ENCODE data around the gene ANKRD55. TPM values are rescaled to one million over a fixed set of nuclear protein-coding genes. Genes with fewer than 3 reads are reported as not detected.

The ANKRD55 gene
- total and polyA plus RNA-seq, 9 of the 15 experiments (the other 6 are each of a cell fraction or from before 2014, with no cell fraction given): 3.4 to 10.6 (median 6.5) TPM

- H3K36me3 ChIP-seq (ENCODE audit: control insufficient read depth, insufficient read depth, low read length): no peaks in the 10 kb centered on the region
- intact Hi-C loops (cut with micrococcal nuclease): loop anchor here (10.0 kb wide), 2 partner anchors 141 to 1001 kb away; no protein-coding TSS in a partner anchor
- DNase-seq (ENCODE audit: extremely low read depth in 1 of 4, low spot score in 3 of 4) (no peak), FAIRE-seq (no peak), ATAC-seq (no peak)
- no peaks in the 10 kb centered on the region for H3K79me2 ChIP-seq (ENCODE audit: control insufficient read depth, insufficient read depth, low read length)
- in situ Hi-C loops (cut with MboI): loop anchor here (5.0 kb wide), 1 partner anchor 564 kb away; no protein-coding TSS in a partner anchor
- no TSS peak for BruUV-seq (replicated peaks)
- H3K27me3 ChIP-seq (ENCODE audit: control insufficient read depth in 2 of 2, insufficient read depth in 2 of 2, low read length in 2 of 2): no peaks in the 10 kb centered on the region
- H2AFZ ChIP-seq (ENCODE audit: low read depth, low read length): no peak overlapping the region
- no peak overlapping the region for H3K27ac ChIP-seq (ENCODE audit: extremely low read depth, low read depth, low read length)
- H4K20me1 ChIP-seq (replicated peaks; ENCODE audit: control insufficient read depth, insufficient read depth, low read length): no peaks in the 10 kb centered on the region
- ChIA-PET POLR2A (interaction anchor here (0.6 to 0.7 kb wide), 2 partner anchors 71 to 432 kb away, joined by 3 to 4 read pairs; no protein-coding TSS in a partner anchor), CTCF (ENCODE audit: low intra/inter-chr PET ratio) (no interaction called here)
- no peak overlapping the region for H3K4me3 ChIP-seq
- 42% methylated on average over 4 of the region's 4 CpGs for WGBS (ENCODE audit: insufficient coverage, low coverage, missing lambda C conversion rate)
- H3K4me1 ChIP-seq (replicated peaks in 1 of 2; ENCODE audit: control insufficient read depth in 2 of 2, insufficient read depth in 2 of 2, low read length in 2 of 2): 0 out of 5 replicates have a peak, but pooled peaks cover 0 to 3% of the 10 kb centered on the region in 2 experiments
- TF ChIP-seq ZNF766 (CRISPR knock-in tag; conservative IDR thresholded peaks at IDR 0.05): no peak
- TF ChIP-seq ZNF384 (IDR thresholded peaks at IDR 0.05; ENCODE audit: low read depth, low read length): no peak
- H3K9me3 ChIP-seq (replicated peaks; ENCODE audit: control insufficient read depth, insufficient read depth, low read depth, low read length): no peaks in the 10 kb centered on the region
- H3K9ac ChIP-seq (ENCODE audit: insufficient read depth in 1 of 2, low read depth in 2 of 2, low read length in 2 of 2): no peak overlapping the region
- H3K4me2 ChIP-seq (ENCODE audit: insufficient read depth, low read length): no peak overlapping the region
- no peaks in the 10 kb centered on the region for H3K9me1 ChIP-seq (ENCODE audit: control insufficient read depth, insufficient read depth, low read length)
Observed at GRCh38 chr5:56273376-56273955, 40.3 kb upstream of the ANKRD55 start.

GRCh38 chr5:56272765-56273164, 39.6 kb upstream of the ANKRD55 start:
- ChIA-PET POLR2A (no interaction called here), CTCF (ENCODE audit: low intra/inter-chr PET ratio) (no interaction called here)
- H3K27me3 ChIP-seq (ENCODE audit: control insufficient read depth in 2 of 2, insufficient read depth in 2 of 2, low read length in 2 of 2): no peaks in the 10 kb centered on the region
- H3K36me3 ChIP-seq (ENCODE audit: control insufficient read depth, insufficient read depth, low read length): no peaks in the 10 kb centered on the region
- no peak overlapping the region for H3K4me3 ChIP-seq
- no peak overlapping the region for H3K27ac ChIP-seq (ENCODE audit: extremely low read depth, low read depth, low read length)
- H3K4me1 ChIP-seq (replicated peaks in 1 of 2; ENCODE audit: control insufficient read depth in 2 of 2, insufficient read depth in 2 of 2, low read length in 2 of 2): 0 out of 5 replicates have a peak, but pooled peaks cover 0 to 3% of the 10 kb centered on the region in 2 experiments
- H3K9me1 ChIP-seq (ENCODE audit: control insufficient read depth, insufficient read depth, low read length): no peaks in the 10 kb centered on the region
- WGBS (ENCODE audit: insufficient coverage, low coverage, missing lambda C conversion rate): 60% methylated on average over 2 of the region's 2 CpGs
- in situ Hi-C loops (cut with MboI): loop anchor here (5.0 kb wide), 1 partner anchor 565 kb away; no protein-coding TSS in a partner anchor
- intact Hi-C loops (cut with micrococcal nuclease): loop anchor here (10.0 kb wide), 2 partner anchors 142 to 1002 kb away; no protein-coding TSS in a partner anchor
- no peak overlapping the region for H2AFZ ChIP-seq (ENCODE audit: low read depth, low read length)
- H4K20me1 ChIP-seq (replicated peaks; ENCODE audit: control insufficient read depth, insufficient read depth, low read length): no peaks in the 10 kb centered on the region
- ATAC-seq (no peak), DNase-seq (ENCODE audit: extremely low read depth in 1 of 4, low spot score in 3 of 4) (no peak), FAIRE-seq (no peak)
- H3K4me2 ChIP-seq (ENCODE audit: insufficient read depth, low read length): no peak overlapping the region
- H3K9ac ChIP-seq (ENCODE audit: insufficient read depth in 1 of 2, low read depth in 2 of 2, low read length in 2 of 2): no peak overlapping the region
- no peaks in the 10 kb centered on the region for H3K9me3 ChIP-seq (replicated peaks; ENCODE audit: control insufficient read depth, insufficient read depth, low read depth, low read length)
- no TSS peak for BruUV-seq (replicated peaks)
- H3K79me2 ChIP-seq (ENCODE audit: control insufficient read depth, insufficient read depth, low read length): no peaks in the 10 kb centered on the region
- TF ChIP-seq ARHGAP35 (IDR thresholded peaks at IDR 0.05; ENCODE audit: partially characterized antibody) (no peak), ZNF518B (CRISPR knock-in tag; IDR thresholded peaks at IDR 0.05) (no peak), HDGF (IDR thresholded peaks at IDR 0.05) (no peak)
- TF ChIP-seq, protein P1, sequence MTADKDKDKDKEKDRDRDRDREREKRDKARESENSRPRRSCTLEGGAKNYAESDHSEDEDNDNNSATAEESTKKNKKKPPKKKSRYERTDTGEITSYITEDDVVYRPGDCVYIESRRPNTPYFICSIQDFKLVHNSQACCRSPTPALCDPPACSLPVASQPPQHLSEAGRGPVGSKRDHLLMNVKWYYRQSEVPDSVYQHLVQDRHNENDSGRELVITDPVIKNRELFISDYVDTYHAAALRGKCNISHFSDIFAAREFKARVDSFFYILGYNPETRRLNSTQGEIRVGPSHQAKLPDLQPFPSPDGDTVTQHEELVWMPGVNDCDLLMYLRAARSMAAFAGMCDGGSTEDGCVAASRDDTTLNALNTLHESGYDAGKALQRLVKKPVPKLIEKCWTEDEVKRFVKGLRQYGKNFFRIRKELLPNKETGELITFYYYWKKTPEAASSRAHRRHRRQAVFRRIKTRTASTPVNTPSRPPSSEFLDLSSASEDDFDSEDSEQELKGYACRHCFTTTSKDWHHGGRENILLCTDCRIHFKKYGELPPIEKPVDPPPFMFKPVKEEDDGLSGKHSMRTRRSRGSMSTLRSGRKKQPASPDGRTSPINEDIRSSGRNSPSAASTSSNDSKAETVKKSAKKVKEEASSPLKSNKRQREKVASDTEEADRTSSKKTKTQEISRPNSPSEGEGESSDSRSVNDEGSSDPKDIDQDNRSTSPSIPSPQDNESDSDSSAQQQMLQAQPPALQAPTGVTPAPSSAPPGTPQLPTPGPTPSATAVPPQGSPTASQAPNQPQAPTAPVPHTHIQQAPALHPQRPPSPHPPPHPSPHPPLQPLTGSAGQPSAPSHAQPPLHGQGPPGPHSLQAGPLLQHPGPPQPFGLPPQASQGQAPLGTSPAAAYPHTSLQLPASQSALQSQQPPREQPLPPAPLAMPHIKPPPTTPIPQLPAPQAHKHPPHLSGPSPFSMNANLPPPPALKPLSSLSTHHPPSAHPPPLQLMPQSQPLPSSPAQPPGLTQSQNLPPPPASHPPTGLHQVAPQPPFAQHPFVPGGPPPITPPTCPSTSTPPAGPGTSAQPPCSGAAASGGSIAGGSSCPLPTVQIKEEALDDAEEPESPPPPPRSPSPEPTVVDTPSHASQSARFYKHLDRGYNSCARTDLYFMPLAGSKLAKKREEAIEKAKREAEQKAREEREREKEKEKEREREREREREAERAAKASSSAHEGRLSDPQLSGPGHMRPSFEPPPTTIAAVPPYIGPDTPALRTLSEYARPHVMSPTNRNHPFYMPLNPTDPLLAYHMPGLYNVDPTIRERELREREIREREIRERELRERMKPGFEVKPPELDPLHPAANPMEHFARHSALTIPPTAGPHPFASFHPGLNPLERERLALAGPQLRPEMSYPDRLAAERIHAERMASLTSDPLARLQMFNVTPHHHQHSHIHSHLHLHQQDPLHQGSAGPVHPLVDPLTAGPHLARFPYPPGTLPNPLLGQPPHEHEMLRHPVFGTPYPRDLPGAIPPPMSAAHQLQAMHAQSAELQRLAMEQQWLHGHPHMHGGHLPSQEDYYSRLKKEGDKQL (CRISPR knock-in tag; IDR thresholded peaks at IDR 0.05; ENCODE audit: borderline replicate concordance): no peak

Data from K562 (cell line).